Tibial artery (tissue), 4 donors: Measurements from ENCODE around the gene S100A1.
A peak's percentile ranks its signal among the peaks of the same experiment; 100 is the strongest.

Experiments used
- DNase-seq, 2 donors: peaks; one replicate each; pipeline ENCODE4 v3.0.0-alpha.2; 2019
- H3K27ac ChIP-seq, 2 donors: fragments of 200-600 bp; sonication (generic) in 1 of 2; 1 replicate in 1 of 2; 2 replicates in 1 of 2; pipeline ENCODE4 v1.5.1; 2018 to 2019; ENCODE audit warnings: mild to moderate bottlenecking in 1 of 2
- H3K27me3 ChIP-seq, 2 donors: fragments of 200-600 bp; sonication (generic) in 1 of 2; one replicate each; pipeline versions ENCODE4 v1.5.1 to v1.6.0; 2016 to 2019
- H3K36me3 ChIP-seq, 3 donors: fragments of 200-600 bp; sonication (generic) in 2 of 3; one replicate each; pipeline ENCODE4 v1.5.1; 2016 to 2019; ENCODE audit warnings: mild to moderate bottlenecking in 2 of 3
- H3K4me1 ChIP-seq, 4 donors: fragments of 200-600 bp; sonication (generic) in 2 of 4; 1 replicate in 3 of 4; 2 replicates in 1 of 4; pipeline ENCODE4 v1.5.1; 2016 to 2019
- H3K4me3 ChIP-seq, 2 donors: fragments of 200-600 bp; sonication (generic) in 1 of 2; 1 replicate in 1 of 2; 2 replicates in 1 of 2; pipeline ENCODE4 v1.5.1; 2018 to 2019; ENCODE audit warnings: mild to moderate bottlenecking in 2 of 2
- H3K9me3 ChIP-seq, 3 donors: fragments of 200-600 bp; sonication (generic) in 1 of 3; one replicate each; pipeline ENCODE4 v1.5.1; 2016 to 2019
- CTCF ChIP-seq, 2 experiments: fragments of 200-600 bp in 1 of 2; fragments of 450-650 bp in 1 of 2; IDR thresholded peaks; one replicate each; pipeline ENCODE4 v1.5.1; 2017 to 2019; ENCODE audit warnings: antibody characterized with exemption in 2 of 2, mild to moderate bottlenecking in 1 of 2, moderate library complexity in 1 of 2
- intact Hi-C: fragments of 100-400 bp; cut with DNase I; formaldehyde crosslinking; loops from one replicate; pipeline ENCODE4 v1.15.0; 2023; ENCODE audit warnings: low total_unique reads

Gene S100A1

DNA sequence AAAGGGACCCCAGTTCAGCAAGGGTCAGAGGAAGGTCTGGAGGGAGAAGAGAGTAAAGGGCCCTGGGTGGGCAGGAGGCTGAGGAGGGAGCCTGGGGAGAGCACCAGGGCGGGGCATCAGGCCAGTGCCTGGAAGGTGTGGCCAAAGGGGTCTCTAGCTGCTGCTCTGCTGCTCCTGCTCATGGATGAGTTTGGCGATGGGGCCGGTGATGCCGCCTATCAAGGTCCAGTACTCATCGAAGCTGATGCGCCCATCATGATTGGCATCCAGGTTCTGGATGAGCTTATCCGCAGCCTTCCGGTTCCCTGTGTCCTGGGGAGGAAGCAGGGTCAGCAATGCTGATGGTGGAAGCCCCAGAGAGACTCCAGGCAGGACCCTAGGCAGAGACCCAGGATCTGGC lies 20.9 kb upstream of the S100A1 start:
- Histone ChIP-seq H3K27ac (peak overlapping the region in 1 of 2 donors; percentile 95), H3K36me3 (peaks cover 13 to 32% (median 17%) of the 10 kb centered on the region in 3 donors), H3K27me3 (no peaks in the 10 kb centered on the region), H3K4me1 (peaks cover 0 to 53% (median 29%) of the 10 kb centered on the region in 4 donors), H3K4me3 (no peak overlapping the region), H3K9me3 (no peaks in the 10 kb centered on the region)
- TF ChIP-seq CTCF (IDR thresholded peaks at IDR 0.05): no peak
- intact Hi-C loops: no loop called here
- DNase-seq: no peak

GRCh38 chr1:153608089-153608682 lies 20.0 kb upstream of the S100A1 start:
- Histone ChIP-seq H3K9me3 (no peaks in the 10 kb centered on the region), H3K4me1 (peaks cover 0 to 53% (median 31%) of the 10 kb centered on the region in 4 donors), H3K27me3 (no peaks in the 10 kb centered on the region), H3K36me3 (peaks cover 13 to 32% (median 17%) of the 10 kb centered on the region in 3 donors), H3K4me3 (peak overlapping the region; percentile 36 to 50), H3K27ac (peak overlapping the region; percentile 76 to 95)
- TF ChIP-seq CTCF (IDR thresholded peaks at IDR 0.05): no peak
- intact Hi-C loops: no loop called here
- DNase-seq: no peak

DNA sequence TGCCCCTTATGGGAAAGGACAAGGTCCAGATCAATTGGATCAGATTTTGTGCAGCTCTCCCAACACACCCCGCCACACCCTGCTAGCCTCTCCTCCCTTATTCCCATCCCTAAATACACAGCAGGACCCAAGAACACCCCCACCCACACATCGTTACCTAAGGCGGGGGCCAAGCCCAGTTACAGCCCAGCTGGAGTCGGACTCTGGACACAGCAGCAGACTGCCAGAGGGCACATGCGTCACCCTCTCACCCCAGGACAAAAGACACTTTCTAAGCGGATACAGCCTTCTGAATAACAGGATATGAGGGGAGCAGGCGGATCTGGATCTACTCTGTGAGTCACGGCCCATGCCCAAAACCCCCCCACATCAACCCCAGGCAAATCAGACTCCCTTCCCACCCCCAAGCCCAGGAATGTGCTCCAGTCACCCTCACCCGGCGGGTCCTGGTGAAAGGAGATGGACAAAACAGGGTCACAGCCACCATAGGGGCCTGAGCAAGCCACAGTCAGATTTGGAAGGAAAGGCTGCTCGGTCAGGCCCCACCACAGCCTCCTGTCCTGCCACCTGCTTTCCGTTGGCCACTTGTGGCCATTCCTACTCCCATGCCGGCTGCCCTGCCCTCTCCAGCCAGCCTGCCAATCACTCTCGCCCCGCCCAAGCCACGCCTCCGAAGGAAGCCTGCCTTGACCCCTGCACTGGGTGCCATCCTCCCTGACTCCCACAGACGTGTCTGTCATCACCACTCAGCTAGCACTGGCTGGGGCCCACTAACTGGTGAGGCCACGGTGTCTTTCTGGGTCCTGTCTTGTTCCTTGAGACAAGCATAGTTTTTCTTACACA lies 19.3 kb upstream of the S100A1 start:
- intact Hi-C loops: no loop called here
- no peak for TF ChIP-seq CTCF (IDR thresholded peaks at IDR 0.05)
- peaks cover 0 to 53% (median 35%) of the 10 kb centered on the region in 4 donors for H3K4me1 ChIP-seq

GRCh38 chr1:153609585-153609907 lies 18.7 kb upstream of the S100A1 start:
- peaks cover 0 to 57% (median 35%) of the 10 kb centered on the region in 4 donors for H3K4me1 ChIP-seq

More for the DNA sequence above, 19.3 kb upstream of the S100A1 start:
- DNase-seq: peak; percentile 74 to 82
- Histone ChIP-seq H3K27ac (peak overlapping the region; percentile 76 to 95), H3K4me3 (peak overlapping the region; percentile 36 to 50), H3K9me3 (no peaks in the 10 kb centered on the region), H3K27me3 (no peaks in the 10 kb centered on the region), H3K36me3 (peaks cover 13 to 32% (median 17%) of the 10 kb centered on the region in 3 donors)

DNA sequence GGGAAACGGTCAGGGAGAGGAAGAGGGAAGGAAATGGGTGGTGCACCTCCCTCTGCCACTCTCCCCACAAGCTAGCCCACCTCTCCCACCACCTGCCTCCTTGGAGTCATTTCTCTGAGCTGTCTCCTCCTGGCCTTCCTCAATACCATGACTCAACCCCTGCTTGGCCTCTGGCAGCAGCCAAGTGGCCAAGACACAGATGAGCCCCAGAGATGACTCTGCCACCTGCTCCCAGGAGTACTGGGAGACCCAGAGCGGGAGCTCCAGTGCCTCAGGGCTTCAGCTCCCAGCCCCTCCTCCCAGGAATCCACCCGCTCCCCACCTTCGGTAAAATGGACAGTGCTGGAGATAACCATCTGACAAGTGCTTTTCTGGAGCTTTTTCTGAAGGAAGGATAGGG lies 17.9 kb upstream of the S100A1 start:
- Histone ChIP-seq H3K27ac (peak overlapping the region; percentile 76 to 95), H3K36me3 (peaks cover 13 to 28% (median 17%) of the 10 kb centered on the region in 3 donors), H3K4me3 (peak overlapping the region in 1 of 2 donors; percentile 71), H3K27me3 (no peaks in the 10 kb centered on the region), H3K4me1 (peaks cover 0 to 57% (median 35%) of the 10 kb centered on the region in 4 donors), H3K9me3 (no peaks in the 10 kb centered on the region)
- TF ChIP-seq CTCF (IDR thresholded peaks at IDR 0.05): no peak
- intact Hi-C loops: no loop called here
- DNase-seq: no peak

More at GRCh38 chr1:153609585-153609907, 18.7 kb upstream of the S100A1 start:
- peaks cover 13 to 32% (median 17%) of the 10 kb centered on the region in 3 donors for H3K36me3 ChIP-seq
- no peak for DNase-seq
- H3K4me3 ChIP-seq: peak overlapping the region; percentile 36 to 50
- no peaks in the 10 kb centered on the region for H3K9me3 ChIP-seq
- H3K27ac ChIP-seq: peak overlapping the region; percentile 76 to 95
- no peak for TF ChIP-seq CTCF (IDR thresholded peaks at IDR 0.05)
- H3K27me3 ChIP-seq: no peaks in the 10 kb centered on the region
- intact Hi-C loops: no loop called here
